Osteoblast (primary cell): ENCODE results near the gene CDK18. TPM values are rescaled to one million over a fixed set of nuclear protein-coding genes. Genes with fewer than 3 reads are reported as not detected.
A peak's percentile ranks its signal among the peaks of the same experiment; 100 is the strongest.

Experiments used
- DNase-seq: peaks from one replicate; pipeline ENCODE4 v3.0.0; 2011; ENCODE audit warnings: low spot score, mixed read lengths; ENCODE audit not compliant: insufficient read length; ENCODE audit errors: missing footprints
- H2AFZ ChIP-seq: 2 replicates; pipeline ENCODE4 v1.6.0; 2011; ENCODE audit warnings: mild to moderate bottlenecking, low read length
- H3K27ac ChIP-seq: 2 replicates; pipeline ENCODE4 v1.5.1; 2011; ENCODE audit warnings: mild to moderate bottlenecking, low read depth, low read length, moderate library complexity
- H3K27me3 ChIP-seq: 2 replicates; pipeline ENCODE4 v1.6.0; 2012; ENCODE audit warnings: mild to moderate bottlenecking, control low read depth, inconsistent platforms, low read length, moderate library complexity; ENCODE audit not compliant: insufficient read depth
- H3K36me3 ChIP-seq: 2 replicates; pipeline ENCODE4 v1.5.1; 2011; ENCODE audit warnings: mild to moderate bottlenecking, low read length, control low read depth, moderate library complexity; ENCODE audit not compliant: insufficient read depth
- H3K4me1 ChIP-seq: 2 replicates; pipeline ENCODE4 v1.5.1; 2011; ENCODE audit warnings: mild to moderate bottlenecking, low read length, control low read depth, moderate library complexity; ENCODE audit not compliant: insufficient read depth
- H3K4me2 ChIP-seq: 2 replicates; pipeline ENCODE4 v1.6.0; 2011; ENCODE audit warnings: mild to moderate bottlenecking, low read length; ENCODE audit not compliant: insufficient read depth
- H3K4me3 ChIP-seq: fragments of 200-600 bp; sonication (generic); 3 replicates; pipeline ENCODE4 v1.5.1; 2012; ENCODE audit warnings: mild to moderate bottlenecking, low read length, inconsistent platforms; ENCODE audit not compliant: insufficient read depth
- H3K79me2 ChIP-seq: 2 replicates; pipeline ENCODE4 v1.6.0; 2012; ENCODE audit warnings: mild to moderate bottlenecking, low read length, control low read depth, inconsistent platforms; ENCODE audit not compliant: insufficient read depth
- H3K9me3 ChIP-seq: 2 replicates; pipeline ENCODE4 v1.5.1; 2011; ENCODE audit warnings: low read depth, low read length, control low read depth
- H4K20me1 ChIP-seq: 2 replicates; pipeline ENCODE4 v1.6.0; 2012; ENCODE audit warnings: mild to moderate bottlenecking, low read length, control low read depth; ENCODE audit not compliant: insufficient read depth
- CTCF ChIP-seq: IDR thresholded peaks from 2 replicates; pipeline ENCODE4 v1.5.1; 2011; ENCODE audit warnings: mild to moderate bottlenecking, low read depth, low read length, moderate library complexity; ENCODE audit errors: extremely low read depth
- total RNA-seq: library from RNA; depleted of rRNA; stranded (reverse); fragments of >200 nt; gene quantifications from 2 replicates; pipeline ENCODE4 v1.2.3, GENCODE V29; 2012

CDK18 gene
- total RNA-seq, 1 donor = 0.72 TPM

- Histone ChIP-seq H3K4me1 (no peaks in the 10 kb centered on the region), H3K9me3 (no peaks in the 10 kb centered on the region)
- DNase-seq = peak; percentile 62
These were observed 10.0 kb downstream of the CDK18 start for GRCh38 chr1:205514211-205515142.

GRCh38 chr1:205515781-205516253 lies 11.3 kb downstream of the CDK18 start:
- no peaks in the 10 kb centered on the region for H3K9me3 ChIP-seq
- no peaks in the 10 kb centered on the region for H4K20me1 ChIP-seq
- no peaks in the 10 kb centered on the region for H3K79me2 ChIP-seq
- peak; percentile 88 for DNase-seq
- no peak for TF ChIP-seq CTCF
- no peaks in the 10 kb centered on the region for H3K36me3 ChIP-seq
- H2AFZ ChIP-seq = no peak overlapping the region
- no peak overlapping the region for H3K4me2 ChIP-seq
- H3K4me3 ChIP-seq = no peak overlapping the region
- H3K27ac ChIP-seq = no peak overlapping the region
- peaks cover 21% of the 10 kb centered on the region for H3K27me3 ChIP-seq
- H3K4me1 ChIP-seq = no peaks in the 10 kb centered on the region

More at GRCh38 chr1:205514211-205515142, 10.0 kb downstream of the CDK18 start:
- TF ChIP-seq CTCF = no peak
- peaks cover 15% of the 10 kb centered on the region for H3K27me3 ChIP-seq
- no peak overlapping the region for H3K4me2 ChIP-seq
- no peak overlapping the region for H3K27ac ChIP-seq
- H2AFZ ChIP-seq = no peak overlapping the region
- no peaks in the 10 kb centered on the region for H4K20me1 ChIP-seq
- H3K79me2 ChIP-seq = no peaks in the 10 kb centered on the region
- H3K36me3 ChIP-seq = no peaks in the 10 kb centered on the region
- no peak overlapping the region for H3K4me3 ChIP-seq

GRCh38 chr1:205516362-205516761 lies 11.9 kb downstream of the CDK18 start:
- no peaks in the 10 kb centered on the region for H3K4me1 ChIP-seq
- no peaks in the 10 kb centered on the region for H3K36me3 ChIP-seq
- no peak overlapping the region for H2AFZ ChIP-seq
- H3K4me2 ChIP-seq = no peak overlapping the region
- no peak overlapping the region for H3K27ac ChIP-seq
- H4K20me1 ChIP-seq = no peaks in the 10 kb centered on the region
- no peak for TF ChIP-seq CTCF
- no peaks in the 10 kb centered on the region for H3K9me3 ChIP-seq
- H3K27me3 ChIP-seq = peaks cover 21% of the 10 kb centered on the region
- DNase-seq = no peak
- no peak overlapping the region for H3K4me3 ChIP-seq
- no peaks in the 10 kb centered on the region for H3K79me2 ChIP-seq

- H3K4me2 ChIP-seq = no peak overlapping the region
- no peaks in the 10 kb centered on the region for H3K79me2 ChIP-seq
- peak; percentile 81 for DNase-seq
- no peak overlapping the region for H2AFZ ChIP-seq
- H4K20me1 ChIP-seq = no peaks in the 10 kb centered on the region
- no peaks in the 10 kb centered on the region for H3K9me3 ChIP-seq
- peaks cover 21% of the 10 kb centered on the region for H3K27me3 ChIP-seq
- no peaks in the 10 kb centered on the region for H3K4me1 ChIP-seq
- H3K27ac ChIP-seq = no peak overlapping the region
- no peaks in the 10 kb centered on the region for H3K36me3 ChIP-seq
- no peak for TF ChIP-seq CTCF
- H3K4me3 ChIP-seq = no peak overlapping the region
These were observed 12.8 kb downstream of the CDK18 start for GRCh38 chr1:205517288-205517687.
